Measurements from ENCODE around the gene PTPRN2.

DNA sequence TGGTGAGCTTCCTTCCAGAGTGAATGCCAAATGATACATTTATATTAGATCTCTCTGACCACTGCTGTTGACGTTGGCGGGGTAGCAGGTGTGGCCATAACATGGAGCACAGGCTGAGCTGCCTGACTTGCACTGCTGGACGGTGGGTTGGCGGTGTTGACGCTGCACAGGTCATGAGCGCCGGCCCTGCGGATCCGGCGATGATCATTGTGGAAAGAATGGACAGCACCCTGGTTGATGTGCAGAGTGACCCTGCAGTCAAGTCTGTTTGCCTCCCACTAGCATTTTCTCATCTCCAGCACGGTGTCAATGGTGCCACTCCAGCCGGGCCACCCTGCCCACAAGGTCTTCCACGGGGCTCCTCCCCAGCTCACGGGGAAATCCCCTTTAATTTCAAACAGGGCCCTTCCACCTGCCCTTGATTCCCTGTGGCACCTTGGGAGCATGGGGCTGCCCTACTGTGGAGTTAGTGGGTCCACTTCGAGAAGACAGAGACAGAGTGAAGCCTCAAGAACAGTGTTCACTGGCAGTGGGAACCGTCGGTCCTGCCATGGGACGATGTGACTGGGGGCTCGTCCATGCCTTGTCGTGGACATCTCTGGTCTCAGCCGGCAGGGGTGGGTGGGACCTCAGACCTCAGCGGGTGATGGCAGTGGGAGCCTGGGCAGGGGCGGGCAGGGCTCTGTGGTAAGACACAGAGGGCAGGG is 613.5 kb downstream of the PTPRN2 start:
- TF ChIP-seq, protein P1, sequence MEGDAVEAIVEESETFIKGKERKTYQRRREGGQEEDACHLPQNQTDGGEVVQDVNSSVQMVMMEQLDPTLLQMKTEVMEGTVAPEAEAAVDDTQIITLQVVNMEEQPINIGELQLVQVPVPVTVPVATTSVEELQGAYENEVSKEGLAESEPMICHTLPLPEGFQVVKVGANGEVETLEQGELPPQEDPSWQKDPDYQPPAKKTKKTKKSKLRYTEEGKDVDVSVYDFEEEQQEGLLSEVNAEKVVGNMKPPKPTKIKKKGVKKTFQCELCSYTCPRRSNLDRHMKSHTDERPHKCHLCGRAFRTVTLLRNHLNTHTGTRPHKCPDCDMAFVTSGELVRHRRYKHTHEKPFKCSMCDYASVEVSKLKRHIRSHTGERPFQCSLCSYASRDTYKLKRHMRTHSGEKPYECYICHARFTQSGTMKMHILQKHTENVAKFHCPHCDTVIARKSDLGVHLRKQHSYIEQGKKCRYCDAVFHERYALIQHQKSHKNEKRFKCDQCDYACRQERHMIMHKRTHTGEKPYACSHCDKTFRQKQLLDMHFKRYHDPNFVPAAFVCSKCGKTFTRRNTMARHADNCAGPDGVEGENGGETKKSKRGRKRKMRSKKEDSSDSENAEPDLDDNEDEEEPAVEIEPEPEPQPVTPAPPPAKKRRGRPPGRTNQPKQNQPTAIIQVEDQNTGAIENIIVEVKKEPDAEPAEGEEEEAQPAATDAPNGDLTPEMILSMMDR (conservative IDR thresholded peaks at IDR 0.05; ENCODE audit: low read length): no peak
- TF ChIP-seq EZH2phosphoT487 (IDR thresholded peaks at IDR 0.05; ENCODE audit: borderline replicate concordance, low read depth, low read length): no peak

Measured in OCI-LY7 (cell line).